ENCODE results near the gene C1orf167.
A peak's percentile ranks its signal among the peaks of the same experiment; 100 is the strongest.
"Not testable (repeated sequence)": the region's sequence is repeated elsewhere in the genome, so short reads cannot be mapped to it uniquely, and the experiment has no call there.

The C1orf167 gene

DNA sequence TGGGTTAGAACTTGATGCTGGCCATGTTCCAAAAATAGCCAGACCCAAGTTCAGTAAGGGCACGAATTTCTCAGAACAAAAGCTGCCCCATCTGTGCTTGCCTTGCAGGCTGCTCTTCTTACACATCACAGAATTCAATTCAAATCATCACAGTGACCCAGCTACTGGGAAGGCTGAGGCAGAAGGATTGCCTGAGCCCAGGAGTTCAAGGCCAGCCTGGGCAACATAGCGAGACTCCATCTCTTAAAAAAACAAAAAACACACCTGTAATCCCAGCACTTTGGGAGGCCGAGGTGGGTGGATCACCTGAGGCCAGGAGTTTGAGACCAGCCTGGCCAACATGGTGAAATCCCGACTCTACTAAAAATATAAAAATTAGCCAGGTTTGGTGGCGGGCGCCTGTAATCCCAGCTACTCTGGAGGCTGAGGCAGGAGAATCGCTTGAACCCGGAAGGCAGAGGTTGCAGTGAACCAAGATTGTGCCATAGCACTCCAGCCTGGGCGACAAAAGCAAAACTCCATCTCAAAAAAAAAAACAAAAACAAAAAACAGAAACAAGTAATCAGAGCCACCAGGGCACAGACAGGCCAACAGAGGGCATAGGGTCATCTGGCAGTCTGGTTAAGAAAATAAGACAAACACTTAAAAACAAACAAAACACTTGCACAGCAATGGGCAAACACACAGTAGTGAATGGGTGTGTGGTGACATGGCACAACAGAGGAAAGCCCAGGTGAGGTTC lies 42.1 kb downstream of the C1orf167 start:
- DNase-seq: not testable (repeated sequence)

DNA sequence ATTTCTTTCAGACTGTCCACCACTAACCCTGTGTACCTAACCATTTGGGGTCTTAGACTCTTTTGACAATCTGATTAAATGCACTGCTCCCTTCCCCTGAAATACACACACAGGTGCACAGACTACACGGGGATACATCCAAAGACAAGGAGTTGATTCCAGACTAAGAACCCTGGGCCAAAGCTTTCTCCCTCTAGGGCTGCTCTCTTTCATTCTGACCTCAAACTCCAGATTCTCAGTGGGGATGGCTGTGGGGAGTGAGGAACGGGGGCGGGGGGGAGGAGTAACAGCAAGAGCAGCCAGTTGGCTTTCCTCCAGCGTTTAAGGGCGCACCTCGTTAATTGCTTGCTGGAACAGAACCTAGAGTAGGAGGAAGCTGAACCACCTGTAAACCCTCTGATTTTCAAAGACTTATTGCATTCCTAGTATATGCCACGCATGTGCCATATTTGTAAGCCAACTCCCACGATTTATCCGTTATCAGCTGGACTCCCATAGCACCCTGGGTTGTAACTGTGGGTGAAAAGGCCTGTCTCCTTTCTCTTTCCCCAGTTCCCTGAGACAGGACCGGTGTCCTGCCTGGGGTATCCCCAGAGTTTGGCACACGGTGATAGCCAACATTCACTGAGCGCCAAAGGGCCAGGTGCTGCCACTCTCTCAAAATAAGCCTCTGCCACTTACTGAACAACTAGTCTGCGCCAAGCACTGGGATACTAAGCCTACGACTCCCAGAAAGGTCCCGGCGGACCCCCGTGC lies 42.9 kb downstream of the C1orf167 start:
- DNase-seq: no peak

DNA sequence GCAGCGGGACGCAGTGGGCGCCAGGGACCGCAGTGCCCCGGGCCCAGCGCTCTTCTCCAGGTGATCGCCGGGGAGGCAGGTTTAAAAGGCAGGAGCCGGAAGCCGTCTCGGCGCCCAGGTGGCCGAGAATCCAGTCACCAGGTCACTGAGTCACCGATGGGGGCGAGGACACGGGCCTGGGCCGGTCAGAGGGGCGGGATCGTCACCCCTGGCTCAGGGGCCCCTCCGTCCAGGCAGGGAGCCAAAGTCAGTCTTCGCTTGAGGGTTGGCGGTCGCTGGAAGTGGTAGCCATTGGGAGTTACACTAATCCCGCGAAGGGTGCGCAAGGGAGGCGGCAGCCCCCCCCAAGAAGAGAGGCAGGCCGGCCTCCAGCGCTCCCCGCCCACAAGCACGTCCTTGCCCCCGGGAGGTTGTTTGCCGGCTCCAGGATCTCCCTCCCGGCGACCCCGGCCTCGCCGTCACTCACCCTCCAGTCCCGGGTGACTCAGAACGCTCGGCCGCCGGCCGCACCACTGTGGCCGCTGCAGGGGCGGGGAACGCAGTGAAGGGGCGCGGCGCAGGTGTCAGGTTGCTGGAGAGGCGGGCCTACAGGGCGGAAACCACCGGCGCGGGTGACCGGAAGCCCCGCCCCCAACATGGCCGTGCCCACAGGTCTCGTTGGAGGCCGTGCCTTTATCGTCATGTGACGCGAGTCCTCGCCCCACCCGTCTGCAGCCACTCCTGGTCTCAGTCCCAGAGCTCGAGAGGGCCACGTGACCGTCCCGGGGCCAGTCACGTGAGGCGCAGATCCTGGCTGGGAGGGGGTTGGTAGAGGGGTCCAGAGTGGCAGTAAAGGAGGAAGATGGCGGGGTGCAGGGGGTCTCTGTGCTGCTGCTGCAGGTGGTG lies 43.7 kb downstream of the C1orf167 start, which contains the start of the genes CLCN6 and MTHFR:
Gene CLCN6 (plus strand): TSS at position 770 of the 885 bp plus-strand sequence. CDS start 72 bp downstream, at position 842.
Gene MTHFR (minus strand): TSS at position 543 of the 885 bp plus-strand sequence. CDS start 2,848 bp downstream, outside the sequence.
- peak; percentile 100 for DNase-seq

DNA sequence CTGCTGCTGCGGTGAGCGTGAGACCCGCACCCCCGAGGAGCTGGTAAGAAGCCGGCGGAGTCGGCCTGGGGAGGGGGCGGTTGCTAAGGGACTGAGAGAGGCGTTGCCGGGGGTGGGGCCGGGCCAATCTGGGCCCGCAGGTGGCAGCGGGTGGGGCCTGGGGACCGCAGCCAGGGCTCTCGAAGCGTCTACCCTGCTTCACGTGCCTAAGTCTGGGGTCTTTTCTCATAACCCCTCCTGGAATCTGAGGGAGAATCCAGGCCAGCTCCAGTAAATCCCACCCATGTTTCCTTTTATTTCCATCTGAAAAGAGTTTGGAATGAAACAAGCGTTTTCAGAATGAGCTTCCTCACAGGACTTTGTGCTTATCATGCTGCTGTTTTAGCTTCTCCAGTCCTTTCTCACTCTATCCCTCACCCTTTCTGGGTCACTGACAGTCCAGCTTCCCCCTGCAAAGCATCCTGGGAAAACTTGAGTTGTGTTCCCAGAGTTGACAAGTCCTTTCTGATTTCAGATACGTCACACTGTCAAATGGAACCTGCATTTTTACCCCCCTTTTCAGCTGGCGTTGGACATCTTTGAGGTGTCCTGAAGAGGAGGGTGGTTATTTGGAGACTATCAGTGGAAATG lies 44.4 kb downstream of the C1orf167 start:
- DNase-seq: peak; percentile 20

DNA sequence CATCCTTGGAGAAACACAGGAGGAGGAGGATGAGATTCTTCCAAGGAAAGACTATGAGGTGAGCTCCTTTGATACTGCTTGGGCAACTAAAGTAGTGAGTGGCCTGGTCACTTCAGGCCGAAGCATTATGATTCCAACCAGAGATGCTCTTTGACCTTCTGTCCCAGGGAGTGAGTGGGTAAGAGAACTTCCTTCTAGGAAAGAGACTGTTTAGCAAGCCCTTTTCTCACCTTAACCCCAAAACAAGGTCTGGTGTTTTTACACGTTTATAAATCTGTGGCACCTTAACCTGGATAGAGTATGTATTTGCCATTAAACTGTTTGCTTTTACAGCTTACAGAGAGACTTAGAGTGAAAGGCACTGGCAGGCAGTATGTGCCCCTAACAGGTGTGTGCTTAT lies 45.1 kb downstream of the C1orf167 start:
- no peak for DNase-seq

DNA sequence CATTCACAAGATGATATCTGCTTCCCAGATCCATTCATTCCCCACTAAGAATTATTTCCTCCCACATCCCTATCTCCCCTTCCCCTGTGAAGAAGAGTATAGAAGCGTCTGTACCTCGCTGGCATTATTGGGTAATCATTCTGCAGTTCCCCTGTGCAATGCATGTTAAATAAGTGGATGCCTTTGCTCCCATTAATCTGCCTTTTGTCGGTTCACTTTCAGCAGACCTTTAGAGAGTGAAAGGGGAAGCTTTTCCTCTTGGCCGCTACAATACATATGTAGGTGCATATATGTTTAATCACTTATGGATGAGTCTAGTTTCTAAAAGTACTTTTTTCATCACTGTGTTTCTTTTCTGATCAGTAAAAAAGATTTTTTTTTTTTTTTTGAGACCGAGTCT lies 51.0 kb downstream of the C1orf167 start:
- no peak for DNase-seq

DNA sequence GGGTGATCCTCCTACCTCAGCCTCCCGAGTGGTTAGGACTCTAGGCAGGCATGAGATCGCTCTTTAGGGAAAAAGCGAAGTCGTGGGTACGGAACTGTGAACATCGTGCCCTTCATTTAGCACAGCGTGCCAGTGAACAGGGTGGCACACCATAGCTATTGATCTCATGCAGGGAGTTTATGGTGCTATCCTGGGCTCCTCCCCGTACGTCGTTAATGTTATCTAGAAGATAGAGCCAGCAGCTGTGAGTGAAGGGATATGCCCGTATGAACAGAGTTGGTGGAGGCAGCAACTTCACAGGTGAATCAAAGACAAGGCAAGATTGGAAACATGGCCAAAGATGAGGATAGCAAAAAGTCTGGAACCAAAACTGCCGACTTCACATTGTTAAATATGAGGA lies 55.2 kb downstream of the C1orf167 start:
- DNase-seq: no peak

DNA sequence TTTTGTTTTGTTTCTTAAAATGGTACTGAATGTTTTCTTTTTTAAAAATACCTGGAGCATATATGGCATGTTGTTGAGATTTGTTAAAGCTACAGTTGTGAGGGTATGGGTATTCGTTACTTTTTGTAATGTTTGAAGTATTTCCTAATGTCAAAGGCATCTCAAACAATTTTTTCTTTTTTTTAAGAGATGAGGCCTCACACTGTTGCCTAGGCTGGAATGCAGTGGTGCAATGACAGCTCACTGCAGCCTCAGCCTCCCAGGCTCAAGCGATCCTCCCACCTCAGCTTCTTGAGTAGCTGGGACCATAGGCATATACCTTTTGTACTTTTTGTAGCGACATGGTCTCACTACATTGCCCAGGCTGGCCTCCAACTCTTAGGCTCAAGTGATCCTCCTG lies 60.1 kb downstream of the C1orf167 start:
- DNase-seq: no peak

DNA sequence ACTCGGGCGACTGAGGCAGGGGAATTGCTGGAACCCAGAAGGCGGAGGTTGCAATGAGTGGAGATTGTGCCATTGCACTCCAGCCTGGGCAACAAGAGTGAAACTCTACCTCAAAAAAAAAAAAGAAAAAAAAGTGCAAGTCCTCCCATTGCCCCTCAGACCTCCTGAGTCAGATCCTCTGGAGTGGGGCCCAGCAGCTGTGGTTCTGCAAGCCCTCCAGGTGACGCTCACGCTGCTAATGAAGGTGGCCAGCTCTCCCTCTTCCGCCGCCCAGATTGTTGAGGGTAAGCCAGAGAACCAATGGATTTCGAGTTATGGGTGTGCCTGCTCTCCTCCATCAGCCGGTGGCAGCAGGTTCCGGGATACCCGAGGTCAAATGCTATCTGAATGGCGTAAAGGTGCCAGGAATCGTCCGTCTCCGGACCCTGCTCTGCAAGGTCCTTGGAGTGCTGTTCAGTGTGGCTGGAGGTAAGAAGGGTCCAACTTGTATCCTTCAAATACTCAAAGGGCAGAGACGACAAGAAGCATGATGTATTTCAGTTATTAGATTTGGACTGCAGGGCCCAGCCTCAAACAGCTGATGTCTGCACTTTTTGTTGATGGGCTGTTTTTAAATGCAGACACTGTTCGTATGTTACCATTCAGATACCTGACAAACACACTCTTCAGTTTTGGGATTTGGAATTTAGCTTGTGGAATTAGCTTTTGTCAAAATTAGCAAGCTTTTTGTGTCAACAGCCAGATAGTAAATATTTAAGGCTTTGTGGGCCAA lies 61.6 kb downstream of the C1orf167 start:
- no peak for DNase-seq

DNA sequence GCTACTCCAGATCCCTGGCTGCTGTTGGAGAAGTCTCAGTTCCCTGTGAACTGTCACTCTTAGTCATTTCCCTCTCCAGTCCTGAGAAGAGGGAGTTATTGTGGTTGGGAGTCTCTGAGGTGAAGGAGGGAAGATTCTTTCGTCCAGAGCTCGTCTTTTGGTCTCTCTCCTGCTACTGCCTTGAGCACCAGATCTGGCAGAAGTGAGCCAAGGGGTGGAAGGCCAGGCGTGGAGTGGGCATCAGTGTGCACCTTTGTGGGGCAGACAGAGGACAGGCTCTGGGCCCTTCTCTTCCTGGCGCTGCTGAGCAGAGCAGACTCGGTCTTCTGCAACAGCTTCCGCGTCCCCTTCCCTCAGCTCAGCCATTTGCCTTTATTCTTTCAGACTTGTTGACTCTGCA lies 63.1 kb downstream of the C1orf167 start:
- DNase-seq: no peak

DNA sequence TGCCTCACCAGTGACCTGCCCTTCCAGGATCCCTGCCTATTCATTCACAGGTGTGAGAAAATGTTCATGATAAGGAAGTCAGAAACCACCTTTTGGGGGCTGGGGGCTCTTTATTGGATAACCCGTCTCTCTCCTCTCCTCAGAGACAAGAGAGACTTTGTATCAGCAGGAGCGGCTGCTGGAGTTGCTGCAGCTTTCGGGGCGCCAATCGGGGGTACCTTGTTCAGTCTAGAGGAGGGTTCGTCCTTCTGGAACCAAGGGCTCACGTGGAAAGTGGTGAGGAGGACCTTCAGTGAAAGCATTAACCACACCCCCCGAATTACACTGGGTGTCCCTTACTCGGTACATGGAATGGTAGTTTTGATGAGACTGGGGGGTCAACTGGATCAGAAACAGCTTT lies 65.0 kb downstream of the C1orf167 start:
- no peak for DNase-seq

DNA sequence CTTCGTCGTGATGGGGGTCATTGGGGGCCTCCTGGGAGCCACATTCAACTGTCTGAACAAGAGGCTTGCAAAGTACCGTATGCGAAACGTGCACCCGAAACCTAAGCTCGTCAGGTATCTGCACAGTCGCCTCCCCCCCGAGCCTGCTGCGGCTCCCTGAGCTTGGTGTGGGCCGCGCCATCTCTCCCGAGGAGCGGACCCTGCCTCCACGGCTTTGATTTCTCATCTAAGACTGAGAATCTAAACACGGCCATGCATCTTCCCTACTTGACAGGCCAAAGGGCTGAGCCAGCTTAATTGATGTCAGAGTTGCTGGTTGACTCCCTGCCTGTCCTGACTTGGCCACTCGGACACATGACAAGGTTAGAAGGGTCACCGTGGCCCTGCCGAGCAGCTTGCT lies 66.5 kb downstream of the C1orf167 start:
- no peak for DNase-seq

DNA sequence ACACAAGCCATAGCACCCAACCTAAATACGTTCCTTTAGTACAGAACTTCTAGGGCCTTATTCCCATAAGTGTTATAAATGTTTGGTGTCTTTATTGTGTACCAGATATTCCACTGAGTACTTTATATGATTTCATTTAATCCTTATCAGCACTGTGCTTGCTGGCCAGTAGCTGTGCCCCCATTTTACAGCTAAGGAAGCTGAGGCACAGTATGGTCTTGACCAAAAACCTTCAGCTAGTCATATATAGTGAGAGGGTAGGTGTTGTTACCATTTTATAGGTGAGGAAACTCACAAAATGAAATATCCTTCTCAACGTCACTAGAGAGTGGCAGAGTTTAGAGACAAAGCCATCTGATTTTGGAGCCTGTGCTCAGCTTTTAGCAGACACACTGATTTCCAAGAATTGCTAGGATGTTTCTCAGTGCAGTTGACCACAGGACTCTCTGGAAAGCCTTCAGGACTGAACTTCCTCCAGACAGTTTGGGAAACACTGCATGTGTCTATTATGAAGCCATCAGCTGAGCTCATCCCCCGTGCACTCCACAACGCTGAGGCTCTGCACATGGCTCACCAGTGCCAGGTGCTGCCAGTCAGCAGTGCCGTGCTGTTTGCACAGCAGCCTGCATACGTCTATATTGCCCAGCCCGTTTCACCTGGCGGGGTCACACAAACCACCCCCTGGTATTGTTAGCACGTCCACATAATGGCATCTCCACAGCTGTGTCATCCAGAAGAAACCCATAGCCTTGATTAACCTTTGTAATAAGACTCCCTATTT lies 70.1 kb downstream of the C1orf167 start:
- no peak for DNase-seq

DNA sequence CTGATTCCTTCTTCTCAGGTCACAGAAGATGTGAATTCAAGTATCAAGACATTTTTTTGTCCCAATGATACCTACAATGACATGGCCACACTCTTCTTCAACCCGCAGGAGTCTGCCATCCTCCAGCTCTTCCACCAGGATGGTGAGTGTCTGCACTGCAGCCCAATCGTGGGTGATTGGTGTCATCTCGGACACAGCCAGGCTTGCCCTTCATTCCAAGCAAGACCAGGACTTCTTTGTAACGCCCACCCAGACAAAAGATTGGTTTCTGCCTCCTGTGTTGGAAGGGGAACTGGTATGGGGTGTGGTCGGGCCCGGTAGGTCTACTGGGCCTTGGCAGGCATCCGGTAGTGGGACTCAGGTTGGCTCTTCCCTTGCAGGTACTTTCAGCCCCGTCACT lies 71.5 kb downstream of the C1orf167 start:
- no peak for DNase-seq

DNA sequence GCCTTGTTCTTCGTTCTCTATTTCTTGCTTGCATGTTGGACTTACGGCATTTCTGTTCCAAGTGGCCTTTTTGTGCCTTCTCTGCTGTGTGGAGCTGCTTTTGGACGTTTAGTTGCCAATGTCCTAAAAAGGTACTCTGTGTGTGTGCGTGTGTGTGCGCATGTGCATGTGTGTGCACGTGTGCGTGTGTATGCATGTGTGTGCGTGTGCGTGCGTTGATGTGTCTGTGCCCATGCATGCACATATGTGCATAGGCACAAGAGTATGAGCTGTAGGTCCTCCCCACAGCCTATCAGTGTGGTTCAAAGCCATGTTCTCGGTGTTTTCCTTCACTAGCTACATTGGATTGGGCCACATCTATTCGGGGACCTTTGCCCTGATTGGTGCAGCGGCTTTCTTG lies 71.9 kb downstream of the C1orf167 start:
- no peak for DNase-seq

DNA sequence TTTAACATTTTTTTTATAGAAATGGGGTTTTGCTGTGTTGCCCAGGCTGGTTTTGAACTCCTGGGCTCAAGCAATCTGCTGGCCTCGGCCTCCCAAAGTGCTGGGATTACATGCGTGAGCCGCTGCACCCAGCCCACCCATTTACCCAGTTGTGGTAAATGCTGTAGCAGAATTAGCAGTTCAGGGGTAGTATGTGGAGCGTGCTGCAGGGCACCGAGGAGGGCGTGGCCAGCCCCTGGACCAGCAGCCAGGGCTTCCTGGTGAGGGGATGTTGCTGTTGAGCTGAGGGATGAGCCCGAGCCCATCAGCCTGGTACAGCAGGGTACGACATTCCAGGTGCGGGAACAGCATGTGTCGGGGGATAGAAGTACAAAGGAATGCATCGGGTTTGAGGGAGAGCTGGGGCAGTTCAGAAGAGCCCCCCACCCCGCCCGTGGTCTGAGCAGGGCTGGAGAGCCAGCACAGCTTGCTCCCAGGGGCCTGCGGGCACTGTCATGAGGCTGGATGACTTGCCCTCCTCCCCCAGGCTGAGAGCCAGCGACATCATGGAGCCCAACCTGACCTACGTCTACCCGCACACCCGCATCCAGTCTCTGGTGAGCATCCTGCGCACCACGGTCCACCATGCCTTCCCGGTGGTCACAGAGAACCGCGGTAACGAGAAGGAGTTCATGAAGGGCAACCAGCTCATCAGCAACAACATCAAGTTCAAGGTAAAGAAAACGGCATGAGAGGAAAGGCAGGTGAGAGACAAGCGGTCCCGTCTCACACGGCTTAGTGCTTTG lies 73.6 kb downstream of the C1orf167 start:
- DNase-seq: no peak

DNA sequence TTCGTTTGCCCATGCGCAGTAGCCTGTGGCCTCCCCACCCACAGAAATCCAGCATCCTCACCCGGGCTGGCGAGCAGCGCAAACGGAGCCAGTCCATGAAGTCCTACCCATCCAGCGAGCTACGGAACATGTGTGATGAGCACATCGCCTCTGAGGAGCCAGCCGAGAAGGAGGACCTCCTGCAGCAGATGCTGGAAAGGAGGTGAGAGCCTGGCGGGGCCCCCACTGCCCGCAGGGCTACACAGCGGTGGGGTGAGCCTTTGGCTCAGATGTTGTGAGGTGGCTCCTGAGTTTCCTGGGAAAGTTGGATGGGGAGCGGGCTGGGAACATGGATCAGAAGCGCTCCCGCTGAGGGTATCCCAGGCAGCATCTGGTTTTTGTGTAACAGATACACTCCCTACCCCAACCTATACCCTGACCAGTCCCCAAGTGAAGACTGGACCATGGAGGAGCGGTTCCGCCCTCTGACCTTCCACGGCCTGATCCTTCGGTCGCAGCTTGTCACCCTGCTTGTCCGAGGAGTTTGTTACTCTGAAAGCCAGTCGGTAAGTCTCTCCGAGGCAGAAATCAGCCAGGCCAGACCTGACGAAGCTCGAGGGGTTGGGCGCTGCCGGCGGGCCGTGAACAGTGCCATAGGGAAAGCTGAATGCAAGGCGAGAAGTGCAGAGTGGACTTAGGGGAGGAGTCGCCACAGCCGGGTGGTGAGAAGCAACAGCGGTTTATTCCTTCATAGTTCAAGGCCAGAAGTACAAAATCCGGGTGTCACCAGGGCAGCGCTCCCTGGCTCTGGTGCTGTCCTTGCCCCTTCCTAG lies 75.2 kb downstream of the C1orf167 start:
- no peak for DNase-seq

DNA sequence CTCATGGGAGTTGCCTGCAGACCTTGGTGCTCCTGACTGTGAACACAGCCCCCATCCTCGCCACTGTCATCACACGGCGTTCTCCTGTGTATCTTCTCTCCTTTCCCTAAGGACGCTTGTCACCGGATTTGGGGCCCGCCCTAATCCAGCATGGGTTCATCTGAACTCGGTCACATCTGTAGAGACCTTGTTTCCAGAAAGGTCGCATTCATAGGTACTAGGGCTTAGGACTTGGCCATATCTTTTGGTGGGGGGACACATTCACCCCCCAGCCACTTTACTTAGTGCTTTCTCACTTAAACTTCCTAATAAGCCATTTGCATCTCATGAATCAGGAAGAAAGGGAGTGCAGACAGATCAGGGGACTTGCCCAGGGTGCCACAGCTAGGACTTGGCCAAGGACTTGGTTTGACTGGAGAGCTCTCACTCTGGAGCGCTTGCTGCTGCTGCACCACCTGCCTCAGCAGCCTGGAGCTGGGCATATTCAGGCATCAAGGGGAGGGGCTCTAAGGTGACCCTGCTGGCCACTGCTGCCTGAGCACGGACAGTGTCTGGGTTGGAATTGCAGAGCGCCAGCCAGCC lies 75.9 kb downstream of the C1orf167 start:
- DNase-seq: no peak
